HG03378 (cell line): Measurements from ENCODE around the gene ZFHX3.

Experiments
- ATAC-seq: cut with Tn5 transposase; IDR thresholded peaks from one replicate; pipeline ENCODE4 v1.9.1; 2021; ENCODE audit warnings: mild to moderate bottlenecking, moderate library complexity; ENCODE audit not compliant: unreplicated experiment

Gene ZFHX3

GRCh38 chr16:72957303-72958277 lies 90.3 kb downstream of the ZFHX3 start:
- no peak for ATAC-seq

GRCh38 chr16:72956124-72957064 lies 91.5 kb downstream of the ZFHX3 start:
- no peak for ATAC-seq

GRCh38 chr16:72952811-72953271 lies 95.1 kb downstream of the ZFHX3 start:
- no peak for ATAC-seq

- no peak for ATAC-seq
Observed at GRCh38 chr16:72952404-72952803, 95.5 kb downstream of the ZFHX3 start.

- ATAC-seq = no peak
Observed at GRCh38 chr16:72951916-72952315, 96.0 kb downstream of the ZFHX3 start.

GRCh38 chr16:72950669-72951068 lies 97.3 kb downstream of the ZFHX3 start:
- ATAC-seq = no peak

GRCh38 chr16:72948238-72948829 lies 99.6 kb downstream of the ZFHX3 start:
- no peak for ATAC-seq

GRCh38 chr16:72947379-72948237 lies 100.3 kb downstream of the ZFHX3 start:
- ATAC-seq = no peak

- no peak for ATAC-seq
Observed at GRCh38 chr16:72946474-72947194, 101.3 kb downstream of the ZFHX3 start.

GRCh38 chr16:72946063-72946462 lies 101.9 kb downstream of the ZFHX3 start:
- no peak for ATAC-seq

GRCh38 chr16:72945611-72946010 lies 102.3 kb downstream of the ZFHX3 start:
- ATAC-seq = no peak

- ATAC-seq = no peak
Observed at GRCh38 chr16:72944757-72945485, 103.0 kb downstream of the ZFHX3 start.

GRCh38 chr16:72942021-72942420 lies 105.9 kb downstream of the ZFHX3 start:
- no peak for ATAC-seq

- no peak for ATAC-seq
Observed at GRCh38 chr16:72940886-72941285, 107.0 kb downstream of the ZFHX3 start.

- ATAC-seq = no peak
Observed at GRCh38 chr16:72939247-72939646, 108.7 kb downstream of the ZFHX3 start.

- no peak for ATAC-seq
Observed at GRCh38 chr16:72938795-72939164, 109.1 kb downstream of the ZFHX3 start.

GRCh38 chr16:72937916-72938794 lies 109.8 kb downstream of the ZFHX3 start:
- ATAC-seq = no peak

- no peak for ATAC-seq
Observed at GRCh38 chr16:72937360-72937759, 110.6 kb downstream of the ZFHX3 start.
